Lower leg skin (tissue), 4 donors: Measurements from ENCODE around the gene CLTCL1. TPM values are rescaled to one million over a fixed set of nuclear protein-coding genes. Genes with fewer than 3 reads are reported as not detected.

Experiments
- DNase-seq, 2 donors: peaks; one replicate each; pipeline ENCODE4 v3.0.0-alpha.2; 2019; ENCODE audit warnings: low spot score in 2 of 2
- H3K4me3 ChIP-seq: fragments of 200-600 bp; sonication (generic); 2 replicates; pipeline ENCODE4 v1.5.1; 2017; ENCODE audit warnings: mild to moderate bottlenecking, low read depth; ENCODE audit not compliant: poor library complexity, severe bottlenecking
- POLR2A ChIP-seq, 2 donors: fragments of 450-650 bp; IDR thresholded peaks; one replicate each; pipeline ENCODE4 v1.6.1; 2016 to 2017; ENCODE audit warnings: antibody characterized with exemption in 2 of 2, mild to moderate bottlenecking in 1 of 2, moderate library complexity in 1 of 2
- WGBS, 2 donors: methylation state at CpG; one replicate each; pipeline ENCODE4 v1.1.5; 2018; 5-methylcytosine and 5-hydroxymethylcytosine counted together
- intact Hi-C: fragments of 100-400 bp; cut with DNase I; formaldehyde crosslinking; loops from one replicate; pipeline ENCODE4 v1.15.0; 2023; ENCODE audit warnings: low total_unique reads
- total RNA-seq, 4 donors: library from RNA; depleted of rRNA; stranded (reverse); fragments of >200 nt; gene quantifications; one replicate each; pipeline ENCODE4 v1.1.0, GENCODE V29; 2016
- TF ChIP-seq, protein P1 (sequence below), 3 donors: fragments of 450-650 bp; IDR thresholded peaks; one replicate each; pipeline ENCODE4 v1.5.1; 2016; ENCODE audit warnings: antibody characterized with exemption in 3 of 3, mild to moderate bottlenecking in 3 of 3, moderate library complexity in 2 of 3

CLTCL1 gene
- total RNA-seq, 4 donors from 2014 or later, result 4.0 to 9.6 (median 7.6) TPM

DNA sequence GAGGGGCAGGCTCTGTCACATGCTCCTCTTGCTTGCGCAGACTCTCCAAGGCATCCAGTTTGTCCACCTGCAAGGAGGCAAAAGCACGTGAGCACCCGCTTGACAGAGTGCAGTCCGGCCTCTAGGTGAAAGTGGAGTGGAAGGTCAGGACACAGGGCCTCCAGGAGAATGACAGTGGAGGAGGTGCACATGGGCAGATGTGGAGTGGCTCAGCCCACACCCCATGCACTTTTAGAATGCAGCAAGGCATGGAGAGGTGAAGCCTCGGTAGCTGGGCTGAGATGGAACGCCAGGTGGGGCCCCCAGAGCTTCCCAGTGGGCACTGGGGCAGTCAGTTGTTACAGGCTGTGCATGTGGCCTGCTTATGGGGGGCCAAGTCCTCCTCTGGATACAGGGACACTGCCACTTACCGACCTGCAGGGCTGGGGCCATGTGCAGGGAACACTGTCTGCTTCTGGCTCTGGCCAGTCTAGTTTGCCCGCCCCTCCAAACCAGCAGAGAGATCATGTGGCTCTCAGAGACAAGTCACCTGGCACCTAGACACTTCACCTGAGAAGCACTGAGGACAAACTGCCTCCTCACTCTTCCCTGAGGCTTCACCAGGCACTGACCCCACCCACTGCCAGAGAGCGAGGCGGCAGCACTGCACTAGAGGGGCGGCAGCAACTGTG is 110.6 kb downstream of the CLTCL1 start:
- DNase-seq, result no peak
- H3K4me3 ChIP-seq, result no peak overlapping the region
- TF ChIP-seq, protein P1, sequence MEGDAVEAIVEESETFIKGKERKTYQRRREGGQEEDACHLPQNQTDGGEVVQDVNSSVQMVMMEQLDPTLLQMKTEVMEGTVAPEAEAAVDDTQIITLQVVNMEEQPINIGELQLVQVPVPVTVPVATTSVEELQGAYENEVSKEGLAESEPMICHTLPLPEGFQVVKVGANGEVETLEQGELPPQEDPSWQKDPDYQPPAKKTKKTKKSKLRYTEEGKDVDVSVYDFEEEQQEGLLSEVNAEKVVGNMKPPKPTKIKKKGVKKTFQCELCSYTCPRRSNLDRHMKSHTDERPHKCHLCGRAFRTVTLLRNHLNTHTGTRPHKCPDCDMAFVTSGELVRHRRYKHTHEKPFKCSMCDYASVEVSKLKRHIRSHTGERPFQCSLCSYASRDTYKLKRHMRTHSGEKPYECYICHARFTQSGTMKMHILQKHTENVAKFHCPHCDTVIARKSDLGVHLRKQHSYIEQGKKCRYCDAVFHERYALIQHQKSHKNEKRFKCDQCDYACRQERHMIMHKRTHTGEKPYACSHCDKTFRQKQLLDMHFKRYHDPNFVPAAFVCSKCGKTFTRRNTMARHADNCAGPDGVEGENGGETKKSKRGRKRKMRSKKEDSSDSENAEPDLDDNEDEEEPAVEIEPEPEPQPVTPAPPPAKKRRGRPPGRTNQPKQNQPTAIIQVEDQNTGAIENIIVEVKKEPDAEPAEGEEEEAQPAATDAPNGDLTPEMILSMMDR (IDR thresholded peaks at IDR 0.05), result no peak
- TF ChIP-seq POLR2A (IDR thresholded peaks at IDR 0.05), result no peak
- intact Hi-C loops, result no loop called here
- whole genome bisulfite sequencing, 2 donors, result 81 to 87% methylated on average over 11 of the region's 11 CpGs

DNA sequence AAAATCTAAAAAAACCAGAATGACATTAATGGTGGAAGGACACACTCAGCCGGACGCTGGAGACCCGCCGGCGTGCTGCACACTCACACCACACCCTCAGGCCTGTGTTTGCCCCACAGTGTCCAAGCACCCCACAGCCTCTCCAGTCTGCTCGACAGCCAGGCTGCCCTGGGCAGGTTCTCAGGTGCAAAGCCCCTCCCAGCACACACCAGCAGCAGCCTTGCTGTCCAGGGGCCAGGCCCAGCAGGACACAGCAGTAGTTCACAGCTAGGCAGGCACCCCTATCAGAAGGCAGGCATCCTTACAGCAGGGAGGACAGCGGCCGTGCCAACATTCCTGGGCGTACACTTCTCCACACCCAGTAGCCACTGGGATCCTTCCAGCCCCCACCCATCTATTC is 111.3 kb downstream of the CLTCL1 start:
- TF ChIP-seq, protein P1 (IDR thresholded peaks at IDR 0.05), result no peak
- no peak for TF ChIP-seq POLR2A (IDR thresholded peaks at IDR 0.05)
- DNase-seq, result no peak
- H3K4me3 ChIP-seq, result no peak overlapping the region
- WGBS, 2 donors, result 85 to 100% methylated on average over 5 to 9 of the region's 9 CpGs
- intact Hi-C loops, result no loop called here

DNA sequence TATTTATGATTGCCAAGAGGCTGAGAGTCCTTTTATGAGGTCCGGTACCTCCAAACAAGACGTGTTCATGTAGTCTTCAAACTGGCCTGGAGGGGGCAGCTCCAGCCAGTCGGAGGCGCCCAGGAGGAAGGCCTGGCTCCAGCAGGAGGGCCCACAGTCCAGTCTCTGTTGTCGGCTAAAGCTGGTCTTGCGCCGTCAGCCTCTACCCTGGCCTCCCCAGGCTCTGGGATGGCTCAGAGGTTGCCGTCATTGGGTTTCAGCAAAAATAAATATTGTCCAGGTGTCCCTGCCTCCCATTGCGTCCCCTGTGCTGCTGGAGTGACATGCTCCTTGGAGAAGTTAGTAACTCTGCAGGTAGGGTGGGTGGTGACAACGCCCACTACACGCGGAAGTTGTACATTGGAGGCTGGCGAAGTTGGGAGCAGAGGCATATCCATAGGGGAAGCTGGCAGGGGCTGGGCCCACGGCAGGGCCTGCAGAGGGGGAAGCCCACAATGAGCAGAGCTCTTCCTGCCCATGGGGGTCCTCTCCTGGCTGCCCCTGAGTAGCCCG is 111.9 kb downstream of the CLTCL1 start:
- H3K4me3 ChIP-seq, result no peak overlapping the region
- WGBS, 2 donors, result 39 to 41% methylated on average over 13 to 15 of the region's 15 CpGs
- no peak for TF ChIP-seq POLR2A (IDR thresholded peaks at IDR 0.05)
- TF ChIP-seq, protein P1 (IDR thresholded peaks at IDR 0.05), result no peak
- intact Hi-C loops, result no loop called here
- peak in 1 of 2 donors; percentile 57 for DNase-seq

DNA sequence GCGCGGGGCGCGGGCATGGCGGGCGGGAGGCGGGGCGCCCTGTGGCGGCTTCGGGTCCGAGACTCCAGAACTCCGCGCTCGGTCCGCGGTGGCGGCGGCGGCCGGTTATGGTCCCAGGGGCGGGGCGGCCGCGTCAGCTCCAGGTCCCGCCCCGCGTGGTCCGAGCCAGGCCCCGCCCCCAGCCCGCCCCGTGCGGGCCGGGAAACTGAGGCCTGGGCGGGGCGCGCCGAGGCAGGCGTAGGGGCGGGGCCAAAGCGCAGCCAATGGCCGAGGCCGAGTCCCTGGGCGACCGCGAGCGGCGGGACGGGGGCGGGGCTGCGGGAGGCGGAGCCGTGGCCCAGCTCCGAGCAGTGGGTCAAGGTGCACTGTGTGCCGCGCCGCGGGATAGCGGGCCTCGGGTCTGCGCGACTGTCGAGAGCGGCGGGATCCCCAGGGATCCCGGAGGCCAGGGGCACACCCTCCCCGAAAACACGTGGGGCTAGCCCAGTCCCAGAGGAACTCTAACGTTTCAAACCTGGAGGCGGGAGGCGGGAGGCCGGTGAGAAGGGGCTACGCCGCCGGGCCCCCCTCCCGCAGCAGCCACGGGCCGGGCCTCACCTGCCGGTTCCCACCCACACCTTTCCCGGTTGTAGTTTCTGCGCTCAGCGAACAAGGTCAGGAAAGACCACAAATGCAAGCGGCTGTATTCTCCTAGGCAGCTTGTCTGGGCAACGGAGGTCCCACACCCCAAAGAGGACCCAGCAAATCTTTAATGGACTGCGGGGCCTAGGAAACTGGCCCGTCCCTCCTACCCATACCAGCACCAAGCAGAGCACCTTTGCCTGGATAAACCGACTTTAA is 112.6 kb downstream of the CLTCL1 start, which contains the start of gene SLC25A1:
SLC25A1 (minus strand) TSS at position 80 of the 840 bp plus-strand sequence; CDS start at position 17, 63 bp downstream.
- peak; percentile 83 to 97 for DNase-seq
- intact Hi-C loops, result no loop called here

DNA sequence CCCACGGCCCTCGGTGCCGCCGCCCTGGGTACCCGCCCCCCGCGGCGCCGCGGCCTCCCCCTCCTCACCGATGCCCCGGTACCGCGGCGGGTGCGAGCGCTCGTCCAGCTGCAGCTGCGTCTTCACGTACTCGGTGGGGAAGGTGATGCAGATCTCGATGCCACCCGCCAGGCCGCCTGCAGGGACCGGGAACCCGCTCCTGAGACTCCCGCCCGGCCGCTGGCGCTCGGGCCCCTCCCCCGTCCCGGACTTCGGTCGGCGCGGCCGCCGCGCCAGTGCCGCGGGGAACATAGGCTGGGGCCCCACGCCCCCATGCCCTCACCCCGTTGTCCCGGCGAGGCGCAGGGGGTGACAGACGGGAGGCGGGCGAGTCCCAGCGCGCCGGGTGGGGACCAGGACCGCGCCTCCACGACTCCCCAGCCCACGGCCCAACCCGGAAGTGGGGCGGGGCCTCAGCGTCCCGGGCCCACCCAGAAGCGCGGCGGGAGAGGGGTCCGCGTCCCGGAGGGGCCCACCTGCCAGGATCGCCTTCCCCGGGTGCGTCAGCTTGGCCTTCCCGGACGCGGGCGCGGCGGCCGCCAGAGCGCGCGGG is 113.4 kb downstream of the CLTCL1 start:
- intact Hi-C loops, result no loop called here
- H3K4me3 ChIP-seq, result peak overlapping the region; percentile 84
- TF ChIP-seq, protein P1 (IDR thresholded peaks at IDR 0.05), result no peak
- TF ChIP-seq POLR2A (IDR thresholded peaks at IDR 0.05), result no peak
- no peak for DNase-seq
- 1% methylated on average over 57 of the region's 80 CpGs; no CpG with 5 or more reads in 1 of the 2 donors for WGBS, 2 donors

More for the DNA sequence above, 112.6 kb downstream of the CLTCL1 start, which contains the start of gene SLC25A1:
- H3K4me3 ChIP-seq, result peak within 1 kb of the TSS; percentile 84
- 1% methylated on average over 38 to 46 of the region's 86 CpGs for WGBS, 2 donors
- TF ChIP-seq, protein P1 (IDR thresholded peaks at IDR 0.05), result no peak
- no peak for TF ChIP-seq POLR2A (IDR thresholded peaks at IDR 0.05)
